NCI-H2227 (cell line): ENCODE data around the gene PANK4.
A peak's percentile ranks its signal among the peaks of the same experiment; 100 is the strongest.

ENCODE experiments used
- DNase-seq: peaks from one replicate; lab custom pipeline; 2025; ENCODE audit not compliant: unreplicated experiment; lab: John Stamatoyannopoulos, UW

Gene PANK4

DNA sequence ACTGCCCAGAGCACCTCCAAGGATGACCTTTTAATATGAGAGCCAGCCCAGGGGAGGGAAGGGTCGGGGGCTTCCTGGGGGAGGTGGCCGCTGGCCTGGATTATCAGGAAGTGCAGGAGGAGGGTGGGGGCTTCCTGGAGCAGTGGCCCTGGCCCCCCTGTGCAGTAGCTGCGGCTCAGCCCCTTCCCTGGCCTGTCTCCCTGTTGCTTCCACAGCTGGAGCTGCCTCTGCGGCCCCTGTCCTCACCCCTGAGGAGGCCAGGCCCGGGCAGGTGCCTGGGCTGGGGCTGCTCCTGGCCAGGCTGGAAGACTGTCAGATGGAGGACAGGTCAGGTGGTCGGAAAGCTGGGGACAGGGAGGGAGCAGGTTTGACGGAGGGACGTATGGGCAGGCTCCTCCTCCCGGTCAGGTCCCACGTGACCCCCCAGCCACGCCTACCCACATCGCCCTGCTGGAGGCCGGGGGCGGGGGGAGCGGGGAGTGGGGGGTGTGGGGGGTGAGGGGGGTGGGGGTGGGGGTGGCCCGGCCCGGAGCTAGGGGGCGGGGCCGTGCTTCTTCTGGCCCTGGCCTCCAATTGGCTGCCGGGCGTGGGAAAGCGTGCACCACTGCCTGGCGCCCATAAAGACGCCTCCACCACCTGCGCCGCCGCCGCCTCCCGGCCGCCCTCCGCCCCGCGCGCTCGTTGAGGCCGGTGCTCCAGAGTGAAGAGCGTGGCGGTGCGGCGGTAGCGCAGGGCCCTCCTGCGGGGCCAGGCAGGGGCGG is 19.5 kb upstream of the PANK4 start:
- DNase-seq: peak; percentile 93

GRCh38 chr1:2544875-2545640 is 18.7 kb upstream of the PANK4 start:
- DNase-seq: no peak

GRCh38 chr1:2544093-2544874 is 17.9 kb upstream of the PANK4 start:
- DNase-seq: no peak

GRCh38 chr1:2543543-2544092 is 17.2 kb upstream of the PANK4 start:
- DNase-seq: peak; percentile 69

DNA sequence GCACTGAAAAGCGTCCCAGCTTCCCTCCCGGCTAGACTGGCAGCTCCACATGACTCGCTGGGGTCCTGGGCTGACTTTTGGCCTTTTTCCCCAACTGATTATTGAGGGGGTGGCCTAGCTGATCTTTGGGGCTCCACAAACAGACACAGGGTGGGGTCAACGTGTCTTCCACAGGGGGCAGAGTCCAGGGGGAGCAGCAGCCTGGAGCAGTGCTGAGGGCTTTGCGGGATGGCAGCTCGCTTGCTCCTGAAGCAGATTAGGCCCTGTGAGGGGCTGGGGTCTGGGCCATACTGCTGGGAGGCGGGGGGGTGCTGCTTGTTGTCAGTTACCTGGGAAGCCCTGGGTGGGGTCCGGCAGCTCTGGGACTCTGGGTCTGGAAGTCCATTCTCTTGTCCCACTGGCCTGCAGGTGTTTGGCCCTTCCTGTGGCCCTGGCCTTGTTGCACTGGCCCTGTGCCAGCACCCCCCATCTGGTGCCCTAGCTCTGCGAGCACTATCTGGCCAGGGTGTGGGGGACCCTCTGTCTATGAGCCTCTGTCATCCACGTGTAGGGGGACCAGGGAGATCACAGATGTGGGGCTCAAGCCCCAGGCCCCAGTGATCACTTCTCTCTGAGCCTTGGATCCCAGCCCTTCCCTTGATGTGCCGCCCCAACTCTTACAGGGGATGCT is 16.0 kb upstream of the PANK4 start:
- DNase-seq: no peak

- DNase-seq: no peak
Measured at GRCh38 chr1:2541619-2542245, 15.3 kb upstream of the PANK4 start.

DNA sequence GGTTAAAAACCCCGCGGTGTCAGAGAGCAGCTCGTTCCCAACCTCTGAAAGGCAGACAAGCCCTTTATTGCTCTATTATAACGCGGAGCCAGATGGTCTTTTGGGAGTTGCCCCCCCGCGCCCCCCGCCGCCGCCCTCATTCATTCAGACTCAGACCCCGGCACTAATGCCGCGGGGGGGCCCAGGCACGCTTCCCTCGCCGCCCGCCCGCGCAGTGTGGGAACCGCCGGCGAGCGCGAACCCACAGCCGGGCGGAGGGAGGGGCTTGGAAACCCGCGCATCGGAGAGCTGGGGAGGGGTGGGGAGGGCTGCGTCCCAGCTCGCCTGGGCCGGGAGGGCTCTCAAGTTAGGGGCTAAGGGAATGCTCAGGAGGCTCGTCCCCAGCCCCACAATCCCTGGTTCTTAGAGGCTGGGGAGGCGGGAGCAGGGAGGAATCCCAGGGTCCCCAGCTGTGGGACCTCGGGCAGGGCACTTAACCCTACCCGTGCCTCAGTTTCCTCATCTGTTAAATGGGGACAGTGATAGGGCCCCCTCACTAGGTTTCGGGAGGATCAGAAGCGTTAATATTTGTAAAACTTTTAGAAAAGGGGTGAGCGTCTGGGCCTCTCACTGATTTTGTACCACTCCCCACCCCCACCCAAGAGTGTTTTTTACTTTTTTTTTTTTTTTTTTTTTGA is 14.6 kb upstream of the PANK4 start:
- peak; percentile 74 for DNase-seq

DNA sequence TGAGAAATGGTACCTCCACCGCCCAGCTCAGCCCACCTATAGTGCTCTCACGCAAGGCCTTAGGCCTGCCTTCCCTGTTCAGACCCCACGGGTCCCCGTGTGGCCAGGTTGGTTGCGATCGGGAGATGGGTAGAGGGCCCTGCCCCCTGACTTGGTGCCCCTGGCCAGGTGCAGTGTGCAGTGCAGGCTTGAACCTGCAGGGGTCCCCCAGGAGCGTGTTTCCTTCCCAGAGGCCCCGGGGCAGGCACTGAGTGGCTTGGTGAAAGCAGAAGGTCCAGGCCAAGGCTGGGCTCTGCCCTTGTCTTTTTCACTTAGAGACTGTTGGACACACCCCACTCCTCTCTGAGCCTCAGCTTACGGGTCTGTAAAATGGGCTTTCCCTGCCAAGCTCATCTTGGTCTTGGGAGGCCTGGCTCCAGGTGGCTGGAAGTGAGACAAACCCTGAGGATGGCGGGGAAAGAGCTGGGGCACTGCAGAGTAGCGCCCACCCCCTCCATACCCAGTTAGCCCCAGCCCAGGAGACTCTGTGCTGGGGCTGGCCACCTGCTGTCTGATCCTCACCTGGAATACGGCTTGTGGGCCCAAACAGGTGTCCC is 13.0 kb upstream of the PANK4 start:
- DNase-seq: no peak

GRCh38 chr1:2538872-2539271 is 12.5 kb upstream of the PANK4 start:
- no peak for DNase-seq

- no peak for DNase-seq
Measured at GRCh38 chr1:2538376-2538775, 12.0 kb upstream of the PANK4 start.

GRCh38 chr1:2537784-2538115 is 11.4 kb upstream of the PANK4 start:
- no peak for DNase-seq

- DNase-seq: no peak
Measured at GRCh38 chr1:2535981-2536380, 9.6 kb upstream of the PANK4 start.

GRCh38 chr1:2535455-2535854 is 9.1 kb upstream of the PANK4 start:
- DNase-seq: no peak

DNA sequence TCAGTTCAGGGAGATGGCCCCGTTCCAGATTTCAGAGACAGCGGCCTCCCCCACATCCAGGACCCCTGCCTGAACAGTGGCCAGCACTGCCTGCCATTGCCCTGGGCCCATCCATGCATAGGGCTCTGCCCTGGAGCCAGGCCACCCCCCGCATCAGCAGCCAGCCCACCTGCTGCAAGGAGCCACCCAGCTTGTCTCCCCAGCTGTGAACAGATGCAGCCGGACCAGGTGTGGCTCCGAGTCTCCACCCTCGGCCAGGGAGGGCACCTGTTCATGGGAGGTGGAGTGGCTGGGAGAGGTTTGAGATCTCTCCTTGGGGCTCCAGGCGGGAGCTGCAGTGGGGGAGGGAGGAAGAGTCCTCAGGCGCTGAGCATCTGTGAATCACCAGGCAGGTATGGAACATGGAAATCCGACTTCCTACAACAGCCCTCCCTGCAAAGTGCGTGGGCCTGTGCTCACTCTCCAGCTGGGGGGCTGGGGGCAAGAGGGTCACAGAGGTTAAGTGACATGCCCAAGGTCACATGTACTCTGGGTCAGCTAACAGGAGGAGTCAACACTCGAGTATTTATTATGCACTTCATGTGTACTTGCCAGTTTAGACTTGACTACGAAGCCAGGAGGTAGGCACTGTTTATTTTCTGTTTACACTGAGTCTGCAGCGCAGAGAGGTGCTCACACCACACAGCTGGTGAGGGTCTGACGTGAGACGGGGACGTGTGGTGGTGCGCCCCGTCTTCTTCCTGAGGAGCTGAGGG is 8.5 kb upstream of the PANK4 start:
- no peak for DNase-seq

DNA sequence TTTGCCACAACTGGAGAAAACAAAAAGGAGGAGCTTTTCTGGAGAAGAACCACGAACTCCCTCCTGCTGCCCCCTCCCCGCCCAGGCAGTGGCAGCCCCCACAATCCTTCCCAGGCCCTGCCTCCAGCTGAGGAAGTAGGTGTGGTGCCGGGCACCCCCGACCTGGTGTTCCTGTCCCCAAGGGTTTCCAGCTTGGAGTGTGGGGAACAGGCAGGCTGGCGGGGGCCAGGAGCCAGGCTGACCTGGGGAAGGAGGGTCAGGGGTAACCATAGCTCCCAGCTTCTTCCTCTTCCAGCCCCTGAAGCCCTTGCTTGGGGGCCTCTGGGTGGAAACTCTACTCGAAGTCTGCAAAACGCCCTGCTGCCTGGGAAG is 7.9 kb upstream of the PANK4 start:
- DNase-seq: no peak

DNA sequence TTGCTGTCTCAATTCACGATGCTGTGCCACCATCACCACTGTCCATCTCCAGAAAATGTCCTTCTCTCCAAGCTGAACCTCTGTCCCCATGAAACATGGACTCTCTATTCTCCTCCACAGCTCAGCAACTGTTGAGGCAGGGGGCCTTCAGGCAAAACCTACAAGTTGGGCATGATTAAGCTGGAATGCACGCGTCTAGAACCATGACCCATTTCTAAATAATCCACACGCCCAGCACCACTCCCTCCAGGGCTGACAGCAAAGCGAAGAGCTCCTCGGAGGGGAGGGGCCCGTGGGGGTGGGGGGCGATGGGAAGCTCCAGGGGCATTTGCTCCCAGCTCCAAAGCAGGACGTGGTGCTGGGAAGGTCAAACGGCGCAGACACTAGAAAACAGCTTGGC is 7.0 kb upstream of the PANK4 start:
- no peak for DNase-seq

- no peak for DNase-seq
Measured at GRCh38 chr1:2532485-2533160, 6.2 kb upstream of the PANK4 start.
